SK-N-MC (cell line): Measurements from ENCODE around the gene CD200R1L.

Experiments used
- EZH2 ChIP-seq: fragments of 200-600 bp; sonication (generic); IDR thresholded peaks from one replicate; pipeline ENCODE4 v1.6.1; 2017; ENCODE audit warnings: antibody characterized with exemption
- FOXP2 ChIP-seq: optimal IDR thresholded peaks from 2 replicates; pipeline ENCODE3; 2011; ENCODE audit warnings: mild to moderate bottlenecking, moderate library complexity; ENCODE audit not compliant: insufficient read depth; ENCODE audit errors: extremely low read length, control extremely low read depth
- POLR2AphosphoS5 ChIP-seq: IDR thresholded peaks from 2 replicates; pipeline ENCODE4 v1.6.1; 2012; ENCODE audit warnings: mild to moderate bottlenecking, low read depth, low read length, borderline replicate concordance

GRCh38 chr3:112770951-112771350, 75.7 kb downstream of the CD200R1L start:
- TF ChIP-seq POLR2AphosphoS5 (no peak), EZH2 (no peak), FOXP2 (no peak)
